IMR-90 (cell line): ENCODE results near the gene RFX3. TPM values are rescaled to one million over a fixed set of nuclear protein-coding genes. Genes with fewer than 3 reads are reported as not detected.

ENCODE experiments used
- ATAC-seq: fragments of 200-7000 bp; cut with Tn5 transposase; 2 replicates; pipeline ENCODE4 v1.9.1; 2020; ENCODE audit warnings: low read depth, mild to moderate bottlenecking, moderate library complexity
- BruUV-seq: library from RNA; stranded (reverse); fragments of 400-500 nt; replicated peaks from 2 replicates; lab custom pipeline; 2021; lab: Mats Ljungman, UMichigan
- CTCF ChIA-PET: fragments of 300-600 bp; formaldehyde crosslinking; extraction: SDS; loops from one replicate; lab custom pipeline; 2021; ENCODE audit warnings: antibody characterized with exemption; lab: Yijun Ruan, JAX
- POLR2A ChIA-PET: fragments of 300-600 bp; sonication (Branson Sonifier 250); formaldehyde crosslinking; loops from one replicate; lab custom pipeline; 2022; ENCODE audit warnings: antibody characterized with exemption; ENCODE audit not compliant: unreplicated experiment; lab: Charles Lee
- DNase-seq: peaks from one replicate; pipeline ENCODE4 v3.0.0; 2013
- H2AFZ ChIP-seq: replicated peaks from 2 replicates; pipeline ENCODE3; 2013; ENCODE audit warnings: low read length, mild to moderate bottlenecking; ENCODE audit not compliant: poor library complexity
- H2AK5ac ChIP-seq: 2 replicates; pipeline ENCODE4 v1.6.1; 2013; ENCODE audit warnings: low read depth, low read length, inconsistent platforms
- H2AK9ac ChIP-seq: replicated peaks from 2 replicates; pipeline ENCODE3; 2013; ENCODE audit warnings: mild to moderate bottlenecking, low read depth, low read length, moderate library complexity; ENCODE audit not compliant: poor library complexity
- H2BK120ac ChIP-seq: 2 replicates; pipeline ENCODE4 v1.6.1; 2013; ENCODE audit warnings: low read depth, low read length, inconsistent platforms
- H2BK15ac ChIP-seq: 3 replicates; pipeline ENCODE4 v1.6.1; 2013; ENCODE audit warnings: low read depth, low read length, inconsistent platforms
- H2BK20ac ChIP-seq: 2 replicates; pipeline ENCODE4 v1.6.1; 2013; ENCODE audit warnings: low read depth, mild to moderate bottlenecking, inconsistent platforms, low read length, moderate library complexity
- H2BK5ac ChIP-seq: 2 replicates; pipeline ENCODE4 v1.6.1; 2013; ENCODE audit warnings: mild to moderate bottlenecking, low read depth, low read length, inconsistent platforms; ENCODE audit not compliant: poor library complexity, severe bottlenecking
- H3K14ac ChIP-seq: replicated peaks from 2 replicates; pipeline ENCODE4 v1.6.1; 2013; ENCODE audit warnings: low read depth, low read length, inconsistent platforms
- H3K18ac ChIP-seq: 2 replicates; pipeline ENCODE4 v1.6.1; 2013; ENCODE audit warnings: low read depth, low read length, control low read depth
- H3K23ac ChIP-seq: 2 replicates; pipeline ENCODE4 v1.6.1; 2013; ENCODE audit warnings: low read depth, low read length, inconsistent platforms
- H3K27ac ChIP-seq: 2 replicates; pipeline ENCODE4 v1.5.1; 2013; ENCODE audit warnings: mild to moderate bottlenecking, control low read depth, low read length; ENCODE audit not compliant: insufficient read depth
- H3K27me3 ChIP-seq: 2 replicates; pipeline ENCODE4 v1.6.1; 2013; ENCODE audit warnings: low read length; ENCODE audit not compliant: control insufficient read depth, insufficient read depth
- H3K36me3 ChIP-seq: 2 replicates; pipeline ENCODE4 v1.6.1; 2013; ENCODE audit warnings: low read length, mixed read lengths; ENCODE audit not compliant: control insufficient read depth, insufficient read depth
- H3K4ac ChIP-seq: 2 replicates; pipeline ENCODE4 v1.6.1; 2013; ENCODE audit warnings: low read depth, low read length, inconsistent platforms
- H3K4me1 ChIP-seq: 2 replicates; pipeline ENCODE4 v1.6.1; 2013; ENCODE audit warnings: low read length, mixed read lengths; ENCODE audit not compliant: control insufficient read depth, insufficient read depth
- H3K4me2 ChIP-seq: 2 replicates; pipeline ENCODE4 v1.6.1; 2013; ENCODE audit warnings: low read depth, mild to moderate bottlenecking, control low read depth, low read length, moderate library complexity
- H3K4me3 ChIP-seq: 2 replicates; pipeline ENCODE4 v1.5.1; 2013; ENCODE audit warnings: low read depth, mild to moderate bottlenecking, control low read depth, low read length, moderate library complexity; ENCODE audit not compliant: insufficient read depth
- H3K56ac ChIP-seq: 2 replicates; pipeline ENCODE4 v1.6.1; 2013; ENCODE audit warnings: low read length, inconsistent platforms; ENCODE audit not compliant: insufficient read depth; ENCODE audit errors: extremely low read depth
- H3K79me1 ChIP-seq, 2 experiments: 2 replicates each; pipeline ENCODE4 v1.6.1; 2013; ENCODE audit warnings: low read length in 2 of 2, inconsistent platforms in 1 of 2, low read depth in 1 of 2
- H3K9ac ChIP-seq: 2 replicates; pipeline ENCODE4 v1.6.1; 2013; ENCODE audit warnings: low read depth, low read length, control low read depth
- H3K9me1 ChIP-seq: 2 replicates; pipeline ENCODE4 v1.6.1; 2013; ENCODE audit warnings: low read length, inconsistent platforms; ENCODE audit not compliant: insufficient read depth
- H3K9me3 ChIP-seq: 2 replicates; pipeline ENCODE4 v1.6.1; 2013; ENCODE audit warnings: low read length; ENCODE audit not compliant: control insufficient read depth, insufficient read depth
- H4K20me1 ChIP-seq: 2 replicates; pipeline ENCODE4 v1.6.1; 2013; ENCODE audit warnings: low read length, inconsistent platforms; ENCODE audit not compliant: insufficient read depth
- H4K5ac ChIP-seq: 2 replicates; pipeline ENCODE4 v1.6.1; 2013; ENCODE audit warnings: mild to moderate bottlenecking, low read depth, low read length, control low read depth
- H4K8ac ChIP-seq, 2 experiments: 2 replicates each; pipeline ENCODE4 v1.6.1; 2013; ENCODE audit warnings: low read depth in 2 of 2, low read length in 2 of 2, control low read depth in 1 of 2, inconsistent platforms in 1 of 2
- H4K91ac ChIP-seq: 2 replicates; pipeline ENCODE4 v1.6.1; 2013; ENCODE audit warnings: low read depth, low read length, inconsistent platforms; ENCODE audit not compliant: insufficient read depth
- BHLHE40 ChIP-seq: fragments of 150-350 bp; IDR thresholded peaks from 2 replicates; pipeline ENCODE4 v1.6.1; 2016; ENCODE audit warnings: mild to moderate bottlenecking, low read depth, low read length
- CEBPB ChIP-seq: IDR thresholded peaks from 2 replicates; pipeline ENCODE4 v1.6.1; 2012; ENCODE audit warnings: low read depth, low read length, improper control_type of control experiment
- CHD1 ChIP-seq: IDR thresholded peaks from 2 replicates; pipeline ENCODE4 v1.6.1; 2012; ENCODE audit warnings: low read depth, low read length, improper control_type of control experiment
- FOS ChIP-seq: fragments of 150-350 bp; IDR thresholded peaks from 2 replicates; pipeline ENCODE4 v1.6.1; 2016; ENCODE audit warnings: low read depth, low read length
- MAFK ChIP-seq: IDR thresholded peaks from 2 replicates; pipeline ENCODE4 v1.6.1; 2012; ENCODE audit warnings: low read depth, low read length, improper control_type of control experiment
- MAZ ChIP-seq: IDR thresholded peaks from 2 replicates; pipeline ENCODE4 v1.6.1; 2012; ENCODE audit warnings: low read depth, mild to moderate bottlenecking, low read length, improper control_type of control experiment, moderate library complexity, borderline replicate concordance
- MXI1 ChIP-seq: IDR thresholded peaks from 2 replicates; pipeline ENCODE4 v1.6.1; 2012; ENCODE audit warnings: low read depth, mild to moderate bottlenecking, low read length, moderate library complexity, borderline replicate concordance
- NFE2L2 ChIP-seq: fragments of 150-350 bp; IDR thresholded peaks from 2 replicates; pipeline ENCODE4 v1.6.1; 2016; ENCODE audit warnings: low read depth, mild to moderate bottlenecking, low read length
- POLR2A ChIP-seq: IDR thresholded peaks from 2 replicates; pipeline ENCODE4 v1.6.1; 2012; ENCODE audit warnings: mild to moderate bottlenecking, low read depth, low read length
- RAD21 ChIP-seq: IDR thresholded peaks from 2 replicates; pipeline ENCODE4 v1.6.1; 2012; ENCODE audit warnings: low read length, improper control_type of control experiment
- RCOR1 ChIP-seq: IDR thresholded peaks from 2 replicates; pipeline ENCODE4 v1.6.1; 2012; ENCODE audit warnings: mild to moderate bottlenecking, low read length, improper control_type of control experiment; ENCODE audit not compliant: insufficient replicate concordance
- RFX5 ChIP-seq: IDR thresholded peaks from 2 replicates; pipeline ENCODE4 v1.8.0; 2012; ENCODE audit warnings: low read depth, mild to moderate bottlenecking, low read length, moderate library complexity
- SMC3 ChIP-seq: fragments of 150-350 bp; IDR thresholded peaks from 2 replicates; pipeline ENCODE4 v1.6.1; 2016; ENCODE audit warnings: low read depth, mild to moderate bottlenecking, antibody characterized with exemption, low read length, moderate library complexity
- WGBS, 2 experiments: methylation state at CpG; one replicate each; pipeline versions ENCODE4 v1.1.5 to v1.1.7; 2013; ENCODE audit warnings: missing lambda C conversion rate in 2 of 2; ENCODE audit not compliant: insufficient read length in 1 of 2; ENCODE audit errors: extremely low coverage in 2 of 2; 5-methylcytosine and 5-hydroxymethylcytosine counted together
- dilution Hi-C: fragments of 300-500 bp; cut with HindIII; formaldehyde crosslinking; loops from one replicate; pipeline ENCODE4 v1.14.3; 2018; ENCODE audit warnings: low sequenced_read_pairs; ENCODE audit not compliant: unreplicated experiment
- in situ Hi-C: fragments of 300-500 bp; cut with MboI; formaldehyde crosslinking; loops from 3 replicates; pipeline ENCODE4 v1.14.3; 2019; ENCODE audit warnings: low sequenced_read_pairs, inconsistent platforms, mixed read lengths
- intact Hi-C: fragments of 100-400 bp; cut with micrococcal nuclease; formaldehyde crosslinking; loops from 2 replicates; pipeline ENCODE4 v1.10.0; 2022
- polyA plus RNA-seq, 3 experiments: library from polyadenylated mRNA; depleted of rRNA; stranded (reverse); fragments of >200 nt; gene quantifications; 2 replicates each; pipeline ENCODE4 v1.2.3, GENCODE V29; 2012; ENCODE audit warnings: low replicate concordance in 1 of 3
- total RNA-seq: library from RNA; depleted of rRNA; stranded (reverse); fragments of >200 nt; gene quantifications from 2 replicates; pipeline ENCODE4 v1.2.3, GENCODE V29; 2012
- TF ChIP-seq, protein P1 (sequence below): fragments of 150-350 bp; IDR thresholded peaks from 2 replicates; pipeline ENCODE4 v1.6.1; 2016; ENCODE audit warnings: low read depth, mild to moderate bottlenecking, low read length, moderate library complexity, borderline replicate concordance
- TF ChIP-seq, protein P2 (sequence below): conservative IDR thresholded peaks from 2 replicates; pipeline ENCODE4 v1.5.1; 2012; ENCODE audit warnings: mild to moderate bottlenecking, low read depth, low read length, improper control_type of control experiment
- TF ChIP-seq, protein P3 (sequence below): fragments of 150-350 bp; IDR thresholded peaks from 2 replicates; pipeline ENCODE4 v1.6.1; 2017; ENCODE audit warnings: mild to moderate bottlenecking, antibody characterized with exemption, low read length, low read depth

The RFX3 gene
- total and polyA plus RNA-seq, 2 of the 4 experiments (the other 2 are of a cell fraction) = 1.7 to 2.7 TPM

DNA sequence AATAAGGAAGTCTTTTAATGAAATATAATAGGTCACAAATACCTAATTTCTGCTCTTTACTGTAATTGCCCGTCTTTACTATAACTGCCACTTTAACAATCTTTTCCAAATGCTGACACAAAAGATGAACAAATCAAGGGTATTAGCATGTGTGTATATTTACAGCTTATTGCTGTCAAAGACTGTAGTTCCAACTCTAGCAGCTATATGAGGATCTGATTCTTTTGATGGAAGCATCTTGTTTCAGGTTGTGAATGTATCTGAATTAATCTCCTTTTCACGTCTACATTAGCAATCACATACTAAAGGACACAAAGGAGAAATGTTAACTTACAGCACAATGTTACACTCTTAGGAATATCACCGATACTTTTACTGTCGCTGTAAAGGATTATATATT, 27.9 kb downstream of the RFX3 start:
- no peak overlapping the region for H3K56ac ChIP-seq
- in situ Hi-C loops = no loop called here
- H3K79me1 ChIP-seq = peaks cover 0 to 6% of the 10 kb centered on the region in 2 experiments; a peak in 2 of 4 replicates
- H4K20me1 ChIP-seq = no peaks in the 10 kb centered on the region
- no peak overlapping the region for H3K14ac ChIP-seq
- WGBS, 2 experiments = no CpG with 5 or more reads among the region's 4 CpGs
- H3K36me3 ChIP-seq = no peaks in the 10 kb centered on the region
- H3K18ac ChIP-seq = no peak overlapping the region; the same call in 1 of the 2 replicates
- H3K23ac ChIP-seq = no peak overlapping the region
- no peak overlapping the region for H2BK20ac ChIP-seq
- H2AFZ ChIP-seq = no peak overlapping the region
- ChIA-PET POLR2A (no interaction called here), CTCF (no interaction called here)
- H4K5ac ChIP-seq = no peak overlapping the region; the same call in 1 of the 2 replicates
- H3K4me1 ChIP-seq = peaks cover 6% of the 10 kb centered on the region
- H2AK9ac ChIP-seq = no peak overlapping the region
- DNase-seq = no peak
- no peak overlapping the region for H3K9ac ChIP-seq
- BruUV-seq = no TSS peak
- H4K8ac ChIP-seq = no peak overlapping the region
- no peaks in the 10 kb centered on the region for H3K27me3 ChIP-seq
- H3K27ac ChIP-seq = no peak overlapping the region
- ATAC-seq = 0 out of 2 replicates have a peak, but pooled peaks have one; percentile 18
- H3K4me2 ChIP-seq = peak overlapping the region; percentile 61; the same call in 1 of the 2 replicates
- dilution Hi-C loops = no loop called here
- H2BK120ac ChIP-seq = no peak overlapping the region
- H2BK5ac ChIP-seq = no peak overlapping the region
- no peak overlapping the region for H3K4me3 ChIP-seq
- H2BK15ac ChIP-seq = no peak overlapping the region
- intact Hi-C loops = no loop called here
- H3K4ac ChIP-seq = no peak overlapping the region
- H3K9me3 ChIP-seq = no peaks in the 10 kb centered on the region
- no peak for TF ChIP-seq RFX5
- TF ChIP-seq, protein P1, sequence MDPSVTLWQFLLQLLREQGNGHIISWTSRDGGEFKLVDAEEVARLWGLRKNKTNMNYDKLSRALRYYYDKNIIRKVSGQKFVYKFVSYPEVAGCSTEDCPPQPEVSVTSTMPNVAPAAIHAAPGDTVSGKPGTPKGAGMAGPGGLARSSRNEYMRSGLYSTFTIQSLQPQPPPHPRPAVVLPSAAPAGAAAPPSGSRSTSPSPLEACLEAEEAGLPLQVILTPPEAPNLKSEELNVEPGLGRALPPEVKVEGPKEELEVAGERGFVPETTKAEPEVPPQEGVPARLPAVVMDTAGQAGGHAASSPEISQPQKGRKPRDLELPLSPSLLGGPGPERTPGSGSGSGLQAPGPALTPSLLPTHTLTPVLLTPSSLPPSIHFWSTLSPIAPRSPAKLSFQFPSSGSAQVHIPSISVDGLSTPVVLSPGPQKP = no peak
- TF ChIP-seq CEBPB = no peak
- TF ChIP-seq, protein P2, sequence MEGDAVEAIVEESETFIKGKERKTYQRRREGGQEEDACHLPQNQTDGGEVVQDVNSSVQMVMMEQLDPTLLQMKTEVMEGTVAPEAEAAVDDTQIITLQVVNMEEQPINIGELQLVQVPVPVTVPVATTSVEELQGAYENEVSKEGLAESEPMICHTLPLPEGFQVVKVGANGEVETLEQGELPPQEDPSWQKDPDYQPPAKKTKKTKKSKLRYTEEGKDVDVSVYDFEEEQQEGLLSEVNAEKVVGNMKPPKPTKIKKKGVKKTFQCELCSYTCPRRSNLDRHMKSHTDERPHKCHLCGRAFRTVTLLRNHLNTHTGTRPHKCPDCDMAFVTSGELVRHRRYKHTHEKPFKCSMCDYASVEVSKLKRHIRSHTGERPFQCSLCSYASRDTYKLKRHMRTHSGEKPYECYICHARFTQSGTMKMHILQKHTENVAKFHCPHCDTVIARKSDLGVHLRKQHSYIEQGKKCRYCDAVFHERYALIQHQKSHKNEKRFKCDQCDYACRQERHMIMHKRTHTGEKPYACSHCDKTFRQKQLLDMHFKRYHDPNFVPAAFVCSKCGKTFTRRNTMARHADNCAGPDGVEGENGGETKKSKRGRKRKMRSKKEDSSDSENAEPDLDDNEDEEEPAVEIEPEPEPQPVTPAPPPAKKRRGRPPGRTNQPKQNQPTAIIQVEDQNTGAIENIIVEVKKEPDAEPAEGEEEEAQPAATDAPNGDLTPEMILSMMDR = no peak
- TF ChIP-seq RCOR1 = no peak
- TF ChIP-seq, protein P3, sequence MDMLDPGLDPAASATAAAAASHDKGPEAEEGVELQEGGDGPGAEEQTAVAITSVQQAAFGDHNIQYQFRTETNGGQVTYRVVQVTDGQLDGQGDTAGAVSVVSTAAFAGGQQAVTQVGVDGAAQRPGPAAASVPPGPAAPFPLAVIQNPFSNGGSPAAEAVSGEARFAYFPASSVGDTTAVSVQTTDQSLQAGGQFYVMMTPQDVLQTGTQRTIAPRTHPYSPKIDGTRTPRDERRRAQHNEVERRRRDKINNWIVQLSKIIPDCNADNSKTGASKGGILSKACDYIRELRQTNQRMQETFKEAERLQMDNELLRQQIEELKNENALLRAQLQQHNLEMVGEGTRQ = no peak
- TF ChIP-seq NFE2L2 = no peak
- TF ChIP-seq RAD21 = no peak
- TF ChIP-seq POLR2A = no peak
- TF ChIP-seq MAZ = no peak
- no peak for TF ChIP-seq MXI1
- no peak for TF ChIP-seq SMC3
- TF ChIP-seq CHD1 = no peak
- no peak for TF ChIP-seq MAFK
- TF ChIP-seq BHLHE40 = no peak
- no peak for TF ChIP-seq FOS
- H3K9me1 ChIP-seq = no peaks in the 10 kb centered on the region
- no peak overlapping the region for H2AK5ac ChIP-seq
- H4K91ac ChIP-seq = no peak overlapping the region
